Measurements from ENCODE around the gene CYTH1.
A peak's percentile ranks its signal among the peaks of the same experiment; 100 is the strongest.
"Not testable (repeated sequence)": the region's sequence is repeated elsewhere in the genome, so short reads cannot be mapped to it uniquely, and the experiment has no call there.

CYTH1 gene

DNA sequence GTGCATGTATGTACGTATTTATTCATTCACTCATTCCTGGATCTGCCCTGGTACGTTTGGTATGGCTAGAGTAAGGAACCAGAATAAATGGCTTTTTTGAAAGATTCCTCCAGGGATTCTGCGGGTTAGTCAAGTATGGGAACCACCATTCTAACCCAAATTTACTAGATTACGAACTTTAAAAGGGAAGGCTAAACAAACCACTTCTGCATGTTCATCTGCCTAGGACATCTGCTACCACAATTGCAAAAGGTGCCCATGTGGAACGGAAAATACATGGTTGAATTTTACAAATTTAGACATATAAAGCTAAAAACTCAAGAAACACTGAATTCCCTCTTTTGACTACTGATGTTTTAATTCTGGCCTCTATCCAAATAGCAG is 22.1 kb downstream of the CYTH1 start:
- no peak for DNase-seq (ENCODE audit: low read depth in 2 of 2)

DNA sequence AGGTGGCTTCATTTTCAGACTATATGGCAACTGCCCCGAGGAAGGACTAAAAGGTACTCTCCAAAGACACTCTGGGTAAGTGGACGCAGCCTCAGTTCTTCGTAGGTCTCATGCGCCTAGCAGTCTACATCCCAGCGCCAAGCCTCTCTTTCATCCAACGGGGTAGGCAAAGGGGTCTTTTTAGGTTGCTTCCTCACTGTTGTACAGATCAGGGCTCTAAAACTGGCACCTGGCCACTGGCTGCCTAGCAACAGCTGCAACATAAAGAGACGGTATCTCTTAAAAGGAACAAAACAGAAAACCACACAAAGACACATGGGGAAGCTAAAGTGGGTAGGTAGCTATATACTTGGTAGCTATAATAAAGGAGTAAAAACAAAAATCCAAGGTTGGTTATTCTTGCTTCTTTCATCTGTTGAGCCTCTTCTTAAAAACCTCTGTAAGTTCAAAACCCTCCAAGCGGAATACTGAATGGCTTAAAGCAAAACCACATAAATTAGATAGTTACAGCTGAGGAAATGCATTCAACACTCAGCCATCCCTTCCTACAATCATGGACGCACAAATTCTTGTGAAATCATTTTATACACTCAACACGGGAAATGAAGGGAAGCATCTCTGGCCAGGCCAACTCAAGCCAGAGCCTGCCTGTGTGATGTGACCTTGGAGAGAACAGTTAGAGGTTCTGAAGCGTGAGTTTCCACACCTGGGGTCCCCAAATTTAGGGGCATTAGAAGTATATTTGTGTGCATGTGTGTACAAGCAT is 22.7 kb downstream of the CYTH1 start:
- DNase-seq (ENCODE audit: low read depth in 2 of 2): no peak

DNA sequence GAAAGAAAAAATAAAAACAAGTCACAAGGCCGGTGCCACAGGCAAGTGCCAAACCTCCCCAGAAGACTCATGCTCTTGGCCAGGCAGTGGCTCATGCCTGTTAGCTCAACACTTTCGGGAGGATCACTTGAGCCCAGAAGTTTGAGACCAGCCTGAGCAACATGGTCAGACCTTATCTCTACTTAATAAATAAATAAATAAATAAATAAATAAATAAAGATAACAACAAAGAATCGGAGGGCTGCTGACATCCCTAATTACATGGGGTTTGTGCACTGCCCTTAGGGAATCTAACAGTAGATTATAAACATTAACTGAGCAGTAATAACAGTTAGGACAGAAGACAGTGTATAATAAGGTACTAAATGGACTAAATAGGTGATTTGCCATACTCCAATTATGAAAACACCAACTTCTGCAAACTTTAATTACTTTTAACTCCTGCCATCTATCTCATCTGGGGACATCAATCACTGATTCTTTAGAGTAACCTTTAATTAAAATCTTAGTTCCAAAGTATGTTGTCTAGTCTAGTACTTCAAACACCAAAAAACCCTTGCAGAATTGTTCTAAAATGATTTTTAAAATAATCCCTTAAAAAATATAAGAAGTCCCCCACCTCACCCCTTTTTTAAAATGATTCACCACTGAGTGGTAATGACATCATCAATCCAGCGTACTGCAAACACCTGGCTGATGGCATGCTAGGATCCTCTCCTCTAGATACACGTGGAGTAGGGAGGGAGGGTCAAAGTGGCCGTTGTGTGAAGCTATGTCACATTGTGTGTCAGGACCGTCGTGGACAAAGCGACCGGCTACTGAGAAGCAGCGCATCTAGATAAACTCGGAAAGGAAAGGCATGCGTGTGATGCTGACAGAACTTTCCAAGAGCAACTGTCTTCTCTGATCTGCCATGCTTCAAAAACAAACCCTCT is 28.5 kb downstream of the CYTH1 start:
- no peak for DNase-seq (ENCODE audit: low read depth in 2 of 2)

DNA sequence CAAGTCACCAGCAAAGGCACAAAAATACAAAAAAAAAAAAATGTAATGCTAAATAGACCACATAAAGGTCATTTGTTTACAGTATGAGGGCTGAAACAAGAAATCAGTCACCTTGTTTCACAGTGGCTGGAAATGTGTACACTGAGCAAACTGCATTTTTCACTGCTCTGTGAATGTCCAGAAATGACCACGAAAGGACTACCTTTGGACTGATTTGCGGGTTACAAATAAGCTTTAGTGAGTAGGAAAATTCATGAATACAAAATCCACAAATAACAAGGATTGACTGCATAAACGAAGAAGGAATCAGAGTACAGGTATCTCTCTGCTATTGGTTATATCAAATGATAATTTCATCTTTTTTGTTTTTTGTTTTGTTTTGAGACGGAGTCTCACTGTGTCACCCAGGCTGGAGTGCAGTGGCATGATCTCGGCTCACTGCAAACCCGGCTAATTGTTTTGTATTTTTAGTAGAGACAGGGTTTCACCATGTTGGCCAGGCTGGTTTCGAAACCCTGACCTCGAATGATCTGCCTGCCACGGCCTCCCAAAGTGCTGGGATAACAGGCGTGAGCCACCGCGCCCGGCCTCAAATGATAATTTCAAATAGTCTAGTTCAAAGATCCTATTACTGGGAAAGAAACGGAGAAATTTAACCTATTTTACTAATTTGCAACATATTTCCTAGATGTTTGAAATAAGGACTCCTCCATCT is 30.5 kb downstream of the CYTH1 start:
- no peak for DNase-seq (ENCODE audit: low read depth in 2 of 2)

DNA sequence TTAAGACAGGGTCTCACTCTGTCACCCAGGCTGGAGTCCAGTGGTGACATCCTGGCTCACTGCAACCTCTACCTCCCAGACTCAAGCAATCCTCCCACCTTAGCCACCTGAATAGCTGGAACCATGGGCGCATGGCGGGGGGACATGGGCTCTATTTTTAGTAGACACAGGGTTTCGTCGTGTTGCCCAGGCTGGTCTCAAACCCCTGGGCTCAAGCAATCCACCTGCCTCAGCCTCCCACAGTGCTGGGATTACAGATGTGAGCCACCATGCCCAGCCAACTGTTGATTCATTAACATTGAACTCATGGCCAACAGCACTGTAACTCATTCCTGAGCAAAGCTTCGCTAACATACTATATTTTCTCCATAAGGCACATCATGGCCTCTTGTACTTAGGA is 31.1 kb downstream of the CYTH1 start:
- DNase-seq (ENCODE audit: low read depth in 2 of 2): not testable (repeated sequence)

DNA sequence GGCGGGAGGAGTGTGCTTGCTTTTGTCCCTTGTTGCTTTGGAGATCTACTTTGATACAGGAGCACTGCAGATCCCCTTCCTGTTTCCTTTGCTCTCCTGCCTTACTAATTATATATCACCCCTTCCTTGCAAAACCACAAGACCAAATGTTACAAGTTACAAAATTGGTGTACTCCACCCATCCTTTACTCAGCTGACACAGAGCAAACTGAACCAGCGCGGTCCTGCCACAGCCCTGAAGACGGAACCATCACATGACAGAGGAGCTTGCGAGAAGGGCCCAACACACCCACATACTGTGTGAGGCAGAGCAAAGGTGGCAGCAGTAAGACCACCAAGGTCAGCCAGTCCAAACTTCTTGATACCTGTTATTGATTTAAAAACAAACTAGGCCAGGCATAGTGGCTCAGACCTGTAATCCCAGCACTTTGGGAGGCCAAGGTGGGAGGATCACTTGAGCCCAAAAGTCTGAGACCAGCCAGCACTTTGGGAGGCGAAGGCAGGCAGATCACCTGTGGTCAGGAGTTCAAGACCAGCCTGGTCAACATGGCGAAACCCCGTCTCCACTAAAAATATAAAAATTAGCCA is 33.2 kb downstream of the CYTH1 start:
- peak in 1 of 2 donors; percentile 51 for DNase-seq (ENCODE audit: low read depth in 2 of 2)

DNA sequence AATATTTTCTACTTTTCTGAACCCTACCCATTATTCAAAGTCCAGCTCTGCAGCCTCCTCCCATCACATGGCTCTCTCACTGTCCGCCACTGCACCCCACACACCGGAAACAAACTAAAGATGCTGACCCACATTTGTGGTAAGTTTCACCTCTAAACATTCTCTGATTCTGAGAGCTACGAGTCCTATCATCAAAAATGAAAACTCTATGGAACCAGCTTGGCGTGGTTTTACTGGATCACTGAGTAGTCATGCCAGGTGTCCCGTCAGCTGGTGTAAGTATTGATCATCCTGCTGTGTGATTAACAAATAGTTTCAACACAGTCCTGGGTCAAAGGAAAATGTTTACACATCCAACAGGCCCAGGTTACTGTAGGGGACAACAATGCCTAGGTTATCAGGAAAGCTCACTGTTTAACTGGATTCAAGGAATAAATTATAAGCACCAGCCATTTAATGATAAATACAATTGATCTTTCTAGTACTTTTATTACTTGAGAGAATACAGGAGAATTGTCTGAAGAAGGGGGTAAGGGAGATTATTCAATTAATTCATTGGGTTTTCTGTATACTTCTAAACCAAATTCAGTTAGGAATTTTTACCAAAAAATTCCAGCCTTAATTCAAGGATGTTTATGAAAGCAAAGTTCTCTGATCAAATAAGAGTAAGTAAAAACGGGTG is 33.9 kb downstream of the CYTH1 start:
- DNase-seq (ENCODE audit: low read depth in 2 of 2): no peak

DNA sequence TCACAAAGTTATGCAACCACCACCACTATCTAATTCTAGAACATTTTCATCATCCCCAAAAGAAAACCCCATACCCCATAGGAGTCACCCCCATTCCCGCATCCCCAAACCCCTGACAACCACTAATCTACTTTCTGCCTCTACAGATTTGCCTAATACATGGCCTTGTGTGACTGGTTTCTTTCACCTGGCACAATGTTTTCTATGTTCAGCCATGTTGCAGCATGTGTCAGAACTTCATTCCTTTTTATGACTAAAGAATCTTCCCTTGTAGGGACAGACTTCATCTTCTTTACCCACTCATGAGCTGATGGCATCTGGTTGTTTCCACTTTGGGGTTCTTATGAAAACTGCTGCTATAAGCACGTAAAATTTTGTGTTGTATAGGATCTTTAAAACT is 34.6 kb downstream of the CYTH1 start:
- DNase-seq (ENCODE audit: low read depth in 2 of 2): no peak

DNA sequence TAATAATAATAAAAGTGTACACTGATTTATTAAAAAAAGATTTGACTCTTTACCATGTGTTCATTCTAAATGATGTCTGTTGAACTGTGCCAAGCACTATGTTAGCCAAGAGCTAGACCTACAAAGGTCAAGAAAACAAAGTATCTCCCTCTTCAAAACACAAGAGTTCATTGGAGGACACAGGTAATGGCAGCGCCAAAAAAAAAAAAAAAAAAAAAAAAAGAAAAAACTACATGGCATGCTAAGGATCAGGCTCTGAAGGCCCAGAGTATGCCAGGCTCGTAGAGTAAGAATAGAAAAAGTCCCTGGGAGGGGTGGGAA is 35.2 kb downstream of the CYTH1 start:
- no peak for DNase-seq (ENCODE audit: low read depth in 2 of 2)

DNA sequence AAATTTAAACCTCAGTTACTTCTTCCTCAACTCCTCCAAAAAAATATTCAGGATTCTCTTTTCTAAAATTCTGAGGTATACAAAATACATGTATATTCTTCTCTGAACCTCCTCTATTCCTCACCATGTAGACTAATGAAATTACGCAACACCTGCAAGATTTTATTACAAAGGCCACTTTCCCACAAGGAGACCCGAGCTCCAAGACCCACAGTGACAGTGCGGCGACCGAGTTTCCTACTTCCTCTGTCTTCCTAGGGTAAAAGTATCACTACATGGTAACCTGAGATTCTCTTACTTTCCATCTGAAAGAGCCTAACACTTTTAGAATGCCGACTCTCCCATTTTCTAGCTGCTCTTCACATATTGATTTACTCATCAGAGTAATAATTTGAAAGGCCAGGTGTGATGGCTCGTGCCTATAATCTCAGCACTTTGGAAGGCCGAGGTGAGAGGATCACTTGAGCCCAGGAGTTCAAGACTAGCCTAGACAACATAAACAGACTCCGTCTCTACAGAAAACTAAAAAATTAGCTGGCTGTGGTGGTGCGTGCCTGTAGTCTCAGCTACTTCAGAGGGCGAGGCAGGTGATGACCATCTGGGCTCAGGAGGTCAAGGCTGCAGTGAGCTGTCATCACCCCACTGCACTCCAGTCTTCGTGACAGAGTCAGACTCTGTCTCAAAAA is 35.7 kb downstream of the CYTH1 start:
- no peak for DNase-seq (ENCODE audit: low read depth in 2 of 2)

DNA sequence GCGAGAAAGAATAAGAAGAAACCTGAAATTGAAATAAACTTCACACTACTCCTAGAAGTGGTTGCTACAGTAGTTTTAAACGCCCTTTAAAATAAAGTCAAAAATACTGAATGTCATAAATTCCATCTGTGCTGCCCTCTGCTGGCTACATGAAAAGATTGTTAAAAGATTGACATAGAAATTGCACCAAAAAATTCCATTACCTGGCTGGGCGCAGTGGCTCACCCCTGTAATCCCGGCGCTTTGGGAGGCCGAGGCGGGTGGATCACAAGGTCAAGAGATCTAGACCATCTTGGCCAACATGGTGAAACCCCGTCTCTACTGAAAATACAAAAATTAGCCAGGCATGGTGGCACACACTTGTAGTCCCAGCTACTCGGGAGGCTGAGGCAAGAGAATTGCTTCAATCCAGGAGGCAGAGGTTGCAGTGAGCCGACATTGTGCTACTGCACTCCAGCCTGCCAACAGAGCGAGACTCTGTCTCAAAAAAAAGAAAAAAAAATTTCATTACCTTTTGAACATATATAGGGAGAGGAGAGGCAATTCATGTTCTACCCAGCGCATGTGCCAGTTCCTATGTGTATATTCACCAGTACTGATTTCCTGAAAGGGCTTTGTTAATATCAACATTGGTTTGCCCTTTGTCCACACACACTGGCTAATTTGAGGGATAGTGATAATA is 36.5 kb downstream of the CYTH1 start:
- peak in 1 of 2 donors; percentile 57 for DNase-seq (ENCODE audit: low read depth in 2 of 2)

DNA sequence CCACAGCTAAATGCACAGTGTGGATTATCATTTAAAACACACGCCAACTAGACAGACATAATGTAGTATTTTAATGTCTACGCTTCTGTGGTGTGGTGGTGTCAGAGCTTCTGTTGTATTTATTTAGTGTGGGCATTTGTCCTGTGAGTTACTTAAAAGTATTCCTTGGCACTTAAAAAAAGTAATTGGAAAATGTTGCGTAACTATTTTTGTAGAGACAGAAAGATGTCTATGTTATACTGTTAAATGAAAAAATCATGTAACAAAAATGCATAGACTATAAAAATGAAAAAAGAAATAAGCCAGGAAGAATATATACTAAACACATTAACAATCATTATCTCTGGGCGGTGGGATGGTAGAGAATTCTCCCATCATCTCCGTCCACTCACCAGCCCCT is 39.2 kb downstream of the CYTH1 start:
- DNase-seq (ENCODE audit: low read depth in 2 of 2): no peak

DNA sequence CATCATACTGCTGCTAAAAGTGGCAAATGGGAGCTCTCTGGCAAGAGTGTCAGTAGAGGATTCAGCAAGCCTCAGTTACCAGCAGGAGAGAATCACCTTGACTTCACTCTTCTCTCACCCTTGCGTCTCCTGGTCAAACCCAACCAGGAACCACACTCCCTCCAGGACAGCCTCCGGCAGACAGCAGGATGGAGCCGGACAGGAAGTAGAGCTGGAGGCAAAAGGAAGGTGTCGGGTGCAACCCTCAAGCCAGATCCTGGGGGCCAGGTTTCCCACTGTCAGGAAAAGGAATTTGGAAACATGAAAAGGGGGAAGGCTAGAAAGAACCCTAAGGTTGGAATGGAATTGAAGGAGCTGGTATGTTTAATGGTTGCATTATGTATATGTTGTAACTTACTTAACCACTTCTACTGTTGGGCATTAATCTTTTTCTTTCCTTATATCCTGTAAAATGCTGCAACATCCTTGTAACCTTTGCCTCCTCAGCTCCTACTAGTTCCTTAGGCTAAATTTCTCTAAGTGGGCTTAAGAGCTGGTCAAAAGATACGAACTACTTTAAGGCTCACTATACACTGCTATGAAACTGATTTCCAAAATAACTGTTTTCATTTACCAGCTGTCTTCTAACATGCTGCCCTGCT is 40.3 kb downstream of the CYTH1 start:
- no peak for DNase-seq (ENCODE audit: low read depth in 2 of 2)

DNA sequence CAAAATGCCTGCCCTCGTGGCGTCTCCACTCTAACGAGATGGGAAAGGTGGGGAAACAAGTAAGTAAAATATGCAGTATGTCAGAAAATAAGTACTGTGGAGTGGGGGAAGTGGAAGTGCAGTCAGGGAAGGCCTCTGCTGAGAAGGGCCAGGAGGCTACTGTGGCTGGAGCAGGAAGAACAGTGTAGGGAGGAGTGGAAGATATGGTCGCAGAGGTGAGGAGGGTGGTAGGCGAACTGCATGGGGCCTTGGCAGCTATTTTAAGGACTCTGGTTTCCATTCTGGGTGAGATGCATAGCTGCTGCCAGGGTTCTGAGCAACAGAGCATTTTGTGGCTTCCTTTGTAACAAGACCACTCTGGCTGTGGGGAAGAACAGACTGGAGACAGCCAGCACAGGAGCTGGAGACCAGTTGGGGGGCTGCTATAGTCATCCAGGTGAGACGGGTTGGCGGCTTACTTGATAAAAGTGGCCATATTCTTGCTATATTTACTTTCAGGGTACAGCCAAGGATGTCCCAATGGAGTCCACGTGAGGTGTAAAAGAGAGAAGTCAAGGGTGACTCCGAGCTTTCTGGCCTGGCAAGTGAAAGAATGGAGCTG is 42.6 kb downstream of the CYTH1 start:
- DNase-seq (ENCODE audit: low read depth in 2 of 2): no peak

DNA sequence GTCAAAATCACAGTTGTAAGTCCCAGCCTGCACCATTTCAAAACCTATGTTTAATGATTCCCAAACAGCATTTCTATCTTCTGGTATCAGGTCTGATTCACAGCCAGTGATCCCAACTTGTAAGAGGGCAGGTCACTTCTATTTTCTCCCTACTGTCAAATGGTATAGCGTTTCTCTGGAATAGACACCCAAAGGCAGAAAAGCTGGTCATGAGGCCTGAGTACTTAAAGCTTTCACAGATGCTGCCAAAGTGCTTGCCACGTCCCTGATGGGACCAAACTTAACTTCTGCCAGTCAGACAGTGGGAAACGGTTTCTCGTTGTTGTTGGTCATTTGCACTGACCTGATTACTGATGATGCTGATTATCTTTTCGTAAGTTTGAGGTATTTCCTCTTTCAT is 43.4 kb downstream of the CYTH1 start:
- DNase-seq (ENCODE audit: low read depth in 2 of 2): no peak

DNA sequence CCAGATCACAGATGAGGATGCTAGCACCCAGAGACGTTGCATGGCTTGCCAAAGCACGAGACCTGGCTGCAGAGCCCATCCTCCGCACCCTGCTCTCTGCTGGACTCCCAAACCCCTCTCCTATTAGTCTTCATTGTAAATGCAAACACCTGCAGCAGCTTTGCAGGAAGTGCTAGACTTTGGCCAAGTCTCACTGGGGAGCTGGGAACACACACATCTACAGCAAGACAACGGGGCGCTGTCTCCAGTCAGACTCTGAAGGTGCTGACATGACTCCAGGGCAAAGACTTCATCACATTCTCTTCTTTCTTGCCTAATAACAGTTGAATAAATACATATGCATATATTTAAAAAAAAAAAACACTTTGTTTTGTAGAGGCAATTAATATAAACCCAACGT is 43.8 kb downstream of the CYTH1 start:
- DNase-seq (ENCODE audit: low read depth in 2 of 2): no peak

DNA sequence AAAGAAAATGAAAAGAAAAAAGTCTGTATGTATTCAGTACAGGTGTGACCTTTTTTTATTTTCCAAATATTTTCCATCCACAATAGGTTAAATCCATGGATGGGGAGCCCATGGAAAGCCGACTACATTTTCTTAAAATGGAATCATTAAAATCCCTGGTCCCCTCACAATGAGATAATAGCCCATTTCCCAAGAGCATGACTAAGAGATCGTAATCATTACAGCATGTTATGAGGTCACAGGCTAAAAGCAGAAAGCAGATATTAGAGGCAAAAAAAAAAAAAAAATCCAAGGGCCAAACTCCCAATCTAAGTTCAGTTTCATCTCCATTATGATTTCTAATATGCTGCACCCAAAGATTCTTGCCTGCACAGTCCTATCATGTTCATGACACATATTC is 44.7 kb downstream of the CYTH1 start:
- no peak for DNase-seq (ENCODE audit: low read depth in 2 of 2)

DNA sequence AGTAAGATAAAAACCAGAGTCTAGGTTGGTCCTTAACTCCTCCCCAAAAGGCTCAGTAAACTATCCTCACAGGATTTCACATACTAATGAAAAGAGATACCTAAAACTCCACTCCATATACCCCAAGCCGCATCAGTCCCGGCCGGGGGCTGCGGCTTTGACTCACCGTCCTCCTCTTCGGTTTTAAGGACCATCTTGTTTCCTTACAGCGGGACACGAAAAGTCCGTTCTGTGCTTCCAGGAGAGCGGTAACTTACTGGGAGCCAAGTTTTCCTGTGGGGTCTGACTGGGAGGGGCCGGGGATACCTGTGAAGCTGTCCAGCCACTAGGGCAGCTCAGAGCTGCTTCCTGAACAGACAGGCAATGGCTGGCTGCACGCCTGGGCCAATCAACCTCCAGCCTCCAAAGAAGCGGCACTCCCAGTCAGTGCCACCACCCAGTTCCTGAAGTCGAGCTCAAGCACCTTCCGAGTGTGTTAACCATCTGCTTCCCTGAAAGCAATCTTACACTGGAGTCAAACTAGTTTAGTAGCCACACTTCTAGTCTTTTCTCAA is 45.5 kb downstream of the CYTH1 start:
- DNase-seq (ENCODE audit: low read depth in 2 of 2): no peak

DNA sequence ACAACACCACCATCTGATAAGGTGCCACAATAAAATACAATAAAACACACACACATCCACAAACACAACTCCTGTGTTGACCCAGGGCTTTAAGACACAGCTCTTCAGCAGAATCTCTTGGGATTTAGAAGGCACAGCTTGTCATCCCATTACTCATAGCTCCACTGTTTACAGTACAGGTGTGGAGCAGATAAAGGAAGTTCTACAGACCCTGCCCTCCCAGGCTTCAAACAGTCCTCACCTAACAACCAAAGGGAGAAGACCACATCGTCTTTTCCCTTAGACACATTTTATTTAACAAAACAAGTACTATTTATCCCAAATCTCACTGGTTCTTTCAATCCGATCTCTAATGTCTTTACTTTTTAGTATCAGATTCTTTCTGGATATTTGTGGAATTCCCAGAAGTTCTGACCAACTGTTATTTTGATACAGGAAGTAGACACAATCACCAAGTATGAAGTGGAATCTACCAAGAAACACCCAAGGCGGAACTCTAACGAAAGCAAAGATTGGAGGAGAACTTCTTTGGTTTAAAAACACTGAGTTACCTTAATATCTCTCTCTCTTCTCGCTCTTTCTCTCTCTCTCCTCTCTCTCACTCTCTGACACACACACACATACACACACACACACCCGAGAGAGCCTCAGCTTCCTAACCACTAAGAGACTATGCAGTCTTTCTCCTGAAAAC is 46.1 kb downstream of the CYTH1 start:
- DNase-seq (ENCODE audit: low read depth in 2 of 2): no peak

Measured in stimulated activated CD4-positive, alpha-beta T cell treated with anti-CD3 and anti-CD28 coated beads, Interleukin-1b, Interleukin-23, amount 100 ng/mL, for 4 hours (primary cell).